HFFc6 (cell line): ENCODE measurements around the gene ADGRL1. TPM values are rescaled to one million over a fixed set of nuclear protein-coding genes. Genes with fewer than 3 reads are reported as not detected.

Source experiments
- DNase-seq: peaks from one replicate; pipeline ENCODE4 v3.0.0-alpha.2; 2018
- H3K27ac Mint-ChIP-seq: 2 replicates; pipeline ENCODE4 v1.8.0; 2020; ENCODE audit warnings: mild to moderate bottlenecking, mixed read lengths
- H3K27me3 Mint-ChIP-seq: 2 replicates; pipeline ENCODE4 v1.8.0; 2021; ENCODE audit warnings: mild to moderate bottlenecking, moderate library complexity, mixed read lengths; ENCODE audit not compliant: insufficient read depth
- H3K36me3 Mint-ChIP-seq: 2 replicates; pipeline ENCODE4 v1.8.0; 2021; ENCODE audit warnings: low read depth, mixed read lengths
- H3K4me1 Mint-ChIP-seq: 2 replicates; pipeline ENCODE4 v1.8.0; 2020; ENCODE audit warnings: low read depth, mixed read lengths
- H3K4me3 Mint-ChIP-seq: 2 replicates; pipeline ENCODE4 v1.8.0; 2020; ENCODE audit warnings: mild to moderate bottlenecking, moderate library complexity, mixed read lengths
- H3K9me3 Mint-ChIP-seq: 2 replicates; pipeline ENCODE4 v1.8.0; 2020; ENCODE audit warnings: mild to moderate bottlenecking, mixed read lengths
- total RNA-seq, 6 experiments: library from RNA; stranded (reverse); fragmentation: NEBNext Ultra II Directional; extraction: Animal tissue kit (Norgen Biotek cat#: 25700); gene quantifications; 2 replicates in 1 of 6; 3 replicates in 5 of 6; pipeline ENCODE4 v1.2.3, GENCODE V29; 2021
- TF ChIP-seq, protein P1 (sequence below): fragments of 200-600 bp; sonication (generic); IDR thresholded peaks from 2 replicates; pipeline ENCODE4 v1.5.0; 2021; ENCODE audit warnings: antibody characterized with exemption, mild to moderate bottlenecking

The ADGRL1 gene
- total RNA-seq, 6 experiments from 2014 or later, result 1.6 to 2.9 (median 2.2) TPM

DNA sequence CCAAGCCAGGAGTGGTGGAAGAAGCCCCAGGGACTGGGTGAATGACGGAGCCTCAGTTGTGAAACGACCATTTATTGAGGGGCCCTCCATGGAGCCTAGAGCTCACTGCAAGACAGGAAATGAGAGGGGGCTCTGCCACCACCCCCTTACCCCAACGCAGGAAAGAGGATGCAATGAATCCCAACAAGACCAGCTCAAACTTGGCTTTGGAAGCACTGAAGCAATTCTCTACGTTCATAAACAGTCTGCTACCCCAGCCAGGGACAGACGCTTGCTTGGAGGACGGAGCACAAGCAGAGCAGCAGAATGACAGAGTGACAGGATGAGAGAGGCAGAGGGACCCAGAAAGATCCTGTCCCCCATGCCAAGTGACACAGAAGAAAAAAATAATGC, 89.4 kb downstream of the ADGRL1 start:
- no peaks in the 10 kb centered on the region for H3K9me3 Mint-ChIP-seq
- H3K27ac Mint-ChIP-seq, result peak overlapping the region; percentile 65
- peak overlapping the region; percentile 90 for H3K4me3 Mint-ChIP-seq
- H3K4me1 Mint-ChIP-seq, result peaks cover 48% of the 10 kb centered on the region
- no peak for DNase-seq
- 0 out of 2 replicates have a peak, but pooled peaks cover 1% of the 10 kb centered on the region for H3K27me3 Mint-ChIP-seq
- no peaks in the 10 kb centered on the region for H3K36me3 Mint-ChIP-seq
- TF ChIP-seq, protein P1, sequence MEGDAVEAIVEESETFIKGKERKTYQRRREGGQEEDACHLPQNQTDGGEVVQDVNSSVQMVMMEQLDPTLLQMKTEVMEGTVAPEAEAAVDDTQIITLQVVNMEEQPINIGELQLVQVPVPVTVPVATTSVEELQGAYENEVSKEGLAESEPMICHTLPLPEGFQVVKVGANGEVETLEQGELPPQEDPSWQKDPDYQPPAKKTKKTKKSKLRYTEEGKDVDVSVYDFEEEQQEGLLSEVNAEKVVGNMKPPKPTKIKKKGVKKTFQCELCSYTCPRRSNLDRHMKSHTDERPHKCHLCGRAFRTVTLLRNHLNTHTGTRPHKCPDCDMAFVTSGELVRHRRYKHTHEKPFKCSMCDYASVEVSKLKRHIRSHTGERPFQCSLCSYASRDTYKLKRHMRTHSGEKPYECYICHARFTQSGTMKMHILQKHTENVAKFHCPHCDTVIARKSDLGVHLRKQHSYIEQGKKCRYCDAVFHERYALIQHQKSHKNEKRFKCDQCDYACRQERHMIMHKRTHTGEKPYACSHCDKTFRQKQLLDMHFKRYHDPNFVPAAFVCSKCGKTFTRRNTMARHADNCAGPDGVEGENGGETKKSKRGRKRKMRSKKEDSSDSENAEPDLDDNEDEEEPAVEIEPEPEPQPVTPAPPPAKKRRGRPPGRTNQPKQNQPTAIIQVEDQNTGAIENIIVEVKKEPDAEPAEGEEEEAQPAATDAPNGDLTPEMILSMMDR, result no peak

DNA sequence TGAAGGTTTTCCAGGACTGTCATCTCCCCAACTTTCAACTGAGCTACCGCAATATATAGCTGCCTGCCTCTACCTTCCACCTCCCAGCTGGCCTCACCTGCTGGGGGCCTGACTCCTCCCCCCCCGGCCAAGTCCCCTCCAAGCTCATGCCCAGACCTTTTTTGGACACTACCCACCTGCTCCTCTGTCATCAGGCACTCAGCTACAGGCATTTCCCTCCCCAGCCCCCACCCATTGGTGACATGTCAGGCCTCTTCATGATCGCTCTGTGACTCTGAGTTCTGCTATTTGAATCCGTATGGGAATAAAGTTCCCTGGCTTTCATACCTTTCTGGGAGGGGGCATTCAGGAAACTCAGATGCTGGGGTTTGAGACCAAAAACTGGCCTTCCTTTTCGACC, 90.2 kb downstream of the ADGRL1 start:
- H3K9me3 Mint-ChIP-seq, result no peaks in the 10 kb centered on the region
- no peak for DNase-seq
- H3K27ac Mint-ChIP-seq, result peak overlapping the region; percentile 65
- TF ChIP-seq, protein P1, result no peak
- H3K4me1 Mint-ChIP-seq, result peaks cover 48% of the 10 kb centered on the region
- no peaks in the 10 kb centered on the region for H3K36me3 Mint-ChIP-seq
- 0 out of 2 replicates have a peak, but pooled peaks cover 1% of the 10 kb centered on the region for H3K27me3 Mint-ChIP-seq
- H3K4me3 Mint-ChIP-seq, result peak overlapping the region; percentile 90

DNA sequence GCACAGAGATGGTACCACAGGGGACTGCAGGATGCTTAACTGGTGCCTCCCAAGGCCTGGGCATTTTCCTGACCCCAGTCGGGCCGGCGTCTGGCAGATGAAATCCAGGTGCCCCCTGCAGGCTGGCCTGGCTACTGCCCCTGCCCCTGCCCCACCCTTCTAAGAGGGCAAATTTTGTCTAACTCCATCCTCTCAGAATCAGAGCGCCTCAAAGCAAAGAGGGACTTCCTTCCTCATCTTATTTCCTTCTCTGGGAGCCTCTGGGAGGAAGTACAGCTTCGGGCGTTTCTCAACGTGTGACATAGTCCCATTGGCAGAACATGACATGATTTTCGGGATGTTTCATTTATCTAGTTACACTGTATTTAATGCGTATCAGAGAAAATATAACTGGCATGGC, 91.1 kb downstream of the ADGRL1 start:
- H3K4me1 Mint-ChIP-seq, result peaks cover 48% of the 10 kb centered on the region
- H3K27me3 Mint-ChIP-seq, result 0 out of 2 replicates have a peak, but pooled peaks cover 1% of the 10 kb centered on the region
- no peaks in the 10 kb centered on the region for H3K9me3 Mint-ChIP-seq
- TF ChIP-seq, protein P1, result peak; percentile 73
- no peak overlapping the region for H3K4me3 Mint-ChIP-seq
- no peaks in the 10 kb centered on the region for H3K36me3 Mint-ChIP-seq
- H3K27ac Mint-ChIP-seq, result no peak overlapping the region
- no peak for DNase-seq

DNA sequence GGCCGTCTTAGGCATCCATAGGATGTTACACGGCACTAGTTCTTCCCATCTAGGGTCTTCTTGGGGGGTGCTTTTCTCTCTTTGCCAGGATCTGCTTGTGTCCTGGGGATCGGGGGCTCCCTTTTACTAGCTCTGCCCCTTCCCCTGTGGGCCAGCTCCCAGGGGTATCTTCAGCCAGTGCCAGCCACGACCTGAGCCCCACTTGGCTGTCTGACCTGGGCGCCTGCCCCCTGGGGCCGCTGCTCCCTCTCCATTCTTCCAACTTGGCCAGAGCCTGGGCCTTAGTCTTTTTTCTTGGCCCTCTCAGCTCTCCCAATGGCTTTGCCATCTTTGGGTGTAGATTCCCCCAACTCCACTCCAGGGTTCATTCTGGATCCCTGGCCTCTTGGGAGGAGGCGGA, 91.5 kb downstream of the ADGRL1 start:
- Mint-ChIP-seq H3K27me3 (0 out of 2 replicates have a peak, but pooled peaks cover 1% of the 10 kb centered on the region), H3K4me3 (no peak overlapping the region), H3K9me3 (no peaks in the 10 kb centered on the region), H3K4me1 (peaks cover 48% of the 10 kb centered on the region), H3K27ac (no peak overlapping the region), H3K36me3 (no peaks in the 10 kb centered on the region)
- TF ChIP-seq, protein P1, result no peak
- no peak for DNase-seq

DNA sequence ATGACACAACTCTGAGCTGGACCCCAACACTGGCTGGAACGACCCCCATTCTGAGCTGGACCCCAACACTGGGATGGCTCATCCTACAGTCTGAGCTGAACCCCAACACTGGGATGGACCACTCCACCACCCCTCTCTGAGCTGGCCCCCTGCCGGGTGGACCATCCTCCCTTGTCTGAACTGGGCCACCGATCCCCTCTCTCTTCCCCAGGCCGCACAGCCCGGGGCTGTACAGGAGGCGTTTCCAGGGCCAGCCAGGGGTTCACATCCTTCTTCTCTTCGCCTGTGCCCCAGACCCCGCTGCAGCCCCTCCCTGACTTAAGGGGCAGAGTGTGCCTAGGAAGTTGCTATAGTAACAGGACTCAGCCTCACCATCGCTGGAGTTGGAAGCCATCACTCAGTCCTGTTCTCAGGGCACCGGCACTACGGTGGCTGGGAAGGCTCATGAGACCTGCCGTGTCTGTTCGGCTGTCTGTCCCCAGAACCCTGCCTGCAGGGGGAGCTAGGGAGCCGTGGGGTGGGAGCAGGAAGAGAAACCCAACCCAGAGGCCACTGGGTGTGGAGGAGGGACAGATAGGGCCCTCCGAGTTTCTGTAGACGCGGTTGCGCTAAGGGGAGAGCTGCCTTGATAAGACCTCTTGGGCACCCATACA, 92.1 kb downstream of the ADGRL1 start:
- Mint-ChIP-seq H3K36me3 (no peaks in the 10 kb centered on the region), H3K4me3 (no peak overlapping the region; the same call in 1 of the 2 replicates), H3K27me3 (0 out of 2 replicates have a peak, but pooled peaks cover 1% of the 10 kb centered on the region), H3K9me3 (no peaks in the 10 kb centered on the region), H3K27ac (peak overlapping the region; percentile 87), H3K4me1 (peaks cover 43% of the 10 kb centered on the region)
- no peak for DNase-seq
- TF ChIP-seq, protein P1, result peak; percentile 53
